ENCODE results near the gene OSGEPL1. TPM values are rescaled to one million over a fixed set of nuclear protein-coding genes. Genes with fewer than 3 reads are reported as not detected.

OSGEPL1 gene
- total and polyA plus RNA-seq, 2 experiments from 2014 or later: 6.5 to 7.5 TPM

DNA sequence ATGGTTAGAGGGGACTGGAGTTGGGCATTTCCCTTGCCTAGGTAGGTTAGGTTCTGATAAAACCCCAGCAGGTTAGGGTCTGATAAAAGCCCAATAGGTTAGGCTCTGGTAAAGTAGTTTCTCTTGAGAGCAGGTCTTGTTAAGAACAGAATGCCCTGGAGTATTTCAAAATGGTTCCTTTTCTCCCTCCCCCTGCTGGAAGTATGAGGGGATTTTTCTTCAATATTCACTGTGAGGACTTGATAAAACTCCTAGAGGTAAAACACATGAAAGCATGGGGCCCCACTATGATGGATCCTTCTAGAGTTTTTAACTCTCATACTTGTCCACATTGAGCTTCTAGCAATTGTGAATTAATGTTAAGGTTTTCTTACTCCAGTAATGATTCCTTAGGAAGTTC is 60.5 kb downstream of the OSGEPL1 start:
- H3K36me3 ChIP-seq (ENCODE audit: low read depth): no peaks in the 10 kb centered on the region
- no peak overlapping the region for H2AFZ ChIP-seq
- in situ Hi-C loops (cut with MboI): no loop called here

DNA sequence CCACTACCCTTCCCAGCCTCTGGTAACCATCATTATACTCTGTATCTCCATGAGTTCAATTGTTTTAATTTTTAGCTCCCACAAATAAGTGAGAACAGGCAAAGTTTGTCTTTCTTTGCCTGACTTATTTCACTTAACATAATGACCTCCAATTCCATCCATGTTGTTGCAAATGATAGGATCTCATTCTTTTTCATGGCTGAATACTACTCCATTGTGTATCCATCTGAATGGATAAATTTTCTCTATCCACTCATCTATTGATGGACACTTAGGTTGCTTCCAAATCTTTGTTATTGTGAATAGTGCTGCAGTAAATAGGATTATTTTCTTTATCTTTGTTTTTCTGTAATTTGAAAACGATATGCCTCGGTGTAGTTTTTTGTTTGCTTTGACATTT is 61.9 kb downstream of the OSGEPL1 start:
- H3K36me3 ChIP-seq (ENCODE audit: low read depth): no peaks in the 10 kb centered on the region
- in situ Hi-C loops (cut with MboI): no loop called here
- no peaks in the 10 kb centered on the region for H3K27me3 ChIP-seq (replicated peaks; ENCODE audit: insufficient read depth)
- no peak overlapping the region for H3K9ac ChIP-seq
- H2AFZ ChIP-seq: no peak overlapping the region
- DNase-seq: no peak
- H4K20me1 ChIP-seq (ENCODE audit: insufficient read depth): no peaks in the 10 kb centered on the region
- no peaks in the 10 kb centered on the region for H3K79me2 ChIP-seq (ENCODE audit: insufficient read depth)
- H3K4me2 ChIP-seq (ENCODE audit: unreplicated experiment): no peak overlapping the region
- no peak overlapping the region for H3K4me3 ChIP-seq
- H3K27ac ChIP-seq: no peak overlapping the region
- 0 out of 2 replicates have a peak, but pooled peaks cover 11% of the 10 kb centered on the region for H3F3A ChIP-seq (ENCODE audit: insufficient read depth)
- no peaks in the 10 kb centered on the region for H3K9me2 ChIP-seq (ENCODE audit: insufficient read depth)
- 47 to 48% methylated on average over 2 of the region's 2 CpGs for WGBS, 2 experiments (ENCODE audit: low coverage in 1 of 2, low lambda C conversion rate in 2 of 2, missing lambda C conversion rate in 2 of 2)
- H3K4me1 ChIP-seq (ENCODE audit: insufficient read depth): 0 out of 2 replicates have a peak, but pooled peaks cover 4% of the 10 kb centered on the region
- no peak for TF ChIP-seq EZH2 (IDR thresholded peaks at IDR 0.05; ENCODE audit: insufficient read depth, poor library complexity, severe bottlenecking)
- no peak for TF ChIP-seq EZH2phosphoT487 (IDR thresholded peaks at IDR 0.05; ENCODE audit: insufficient read depth, low read depth)
- H3K9me3 ChIP-seq (ENCODE audit: low read depth): no peaks in the 10 kb centered on the region

More for the DNA sequence above, 60.5 kb downstream of the OSGEPL1 start:
- H3K9me2 ChIP-seq (ENCODE audit: insufficient read depth): no peaks in the 10 kb centered on the region
- no peaks in the 10 kb centered on the region for H3K9me3 ChIP-seq (ENCODE audit: low read depth)
- DNase-seq: peak; percentile 3
- H3K27ac ChIP-seq: no peak overlapping the region
- 0 out of 2 replicates have a peak, but pooled peaks cover 6% of the 10 kb centered on the region for H3F3A ChIP-seq (ENCODE audit: insufficient read depth)
- no peaks in the 10 kb centered on the region for H3K27me3 ChIP-seq (replicated peaks; ENCODE audit: insufficient read depth)
- TF ChIP-seq EZH2 (IDR thresholded peaks at IDR 0.05; ENCODE audit: insufficient read depth, poor library complexity, severe bottlenecking): no peak
- no peak overlapping the region for H3K9ac ChIP-seq
- no peak overlapping the region for H3K4me3 ChIP-seq
- 0 out of 2 replicates have a peak, but pooled peaks cover 4% of the 10 kb centered on the region for H3K4me1 ChIP-seq (ENCODE audit: insufficient read depth)
- no peaks in the 10 kb centered on the region for H3K79me2 ChIP-seq (ENCODE audit: insufficient read depth)
- no peaks in the 10 kb centered on the region for H4K20me1 ChIP-seq (ENCODE audit: insufficient read depth)
- no peak overlapping the region for H3K4me2 ChIP-seq (ENCODE audit: unreplicated experiment)

DNA sequence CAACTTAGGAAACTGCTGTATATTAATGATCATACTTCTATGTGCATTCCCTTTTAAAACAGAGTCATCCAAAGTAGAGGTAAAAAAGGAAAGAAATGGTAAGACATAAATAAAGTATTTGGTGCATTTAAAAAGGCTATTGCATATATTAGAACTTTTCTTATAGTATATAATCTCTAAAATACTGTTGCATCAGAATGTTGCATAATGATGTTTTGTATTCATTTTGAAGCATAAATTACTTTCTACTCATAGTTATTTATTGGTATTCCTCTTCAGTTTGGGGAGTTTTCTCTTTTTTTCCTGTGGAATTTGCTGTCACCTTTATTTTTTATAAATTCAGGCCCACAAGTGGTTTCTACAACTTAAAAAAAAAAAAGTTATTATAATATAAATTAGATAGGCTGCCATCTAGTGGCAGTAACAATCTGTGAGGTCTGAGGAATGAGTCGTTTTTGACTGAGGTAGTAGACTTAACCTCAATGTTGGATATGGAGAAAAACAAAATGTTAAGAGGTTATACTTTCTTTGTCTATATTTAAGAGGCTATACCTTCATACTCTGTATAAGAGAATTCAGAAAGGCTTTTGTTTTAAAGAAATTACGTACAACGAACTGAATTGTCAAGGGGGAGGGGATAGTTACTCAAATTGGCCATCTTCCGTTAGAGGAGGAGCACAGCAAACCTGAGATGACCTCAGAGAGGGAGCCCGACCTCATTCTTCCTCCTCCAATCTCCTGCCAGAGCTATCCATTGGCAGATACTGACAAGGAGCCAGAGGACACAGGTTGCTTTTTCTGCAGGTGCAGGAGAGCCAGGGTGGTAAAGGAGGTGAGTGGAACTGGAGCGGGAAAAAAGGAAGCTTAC is 64.3 kb downstream of the OSGEPL1 start:
- H3K27ac ChIP-seq: no peak overlapping the region
- no peak overlapping the region for H3K4me2 ChIP-seq (ENCODE audit: unreplicated experiment)
- no peak overlapping the region for H3K4me3 ChIP-seq
- H3F3A ChIP-seq (ENCODE audit: insufficient read depth): 0 out of 2 replicates have a peak, but pooled peaks cover 11% of the 10 kb centered on the region
- TF ChIP-seq EZH2 (IDR thresholded peaks at IDR 0.05; ENCODE audit: insufficient read depth, poor library complexity, severe bottlenecking) (no peak), EZH2phosphoT487 (IDR thresholded peaks at IDR 0.05; ENCODE audit: insufficient read depth, low read depth) (no peak)
- H3K9ac ChIP-seq: 0 out of 2 replicates have a peak overlapping the region, but pooled peaks have one; percentile 8
- no peaks in the 10 kb centered on the region for H4K20me1 ChIP-seq (ENCODE audit: insufficient read depth)
- peak overlapping the region; percentile 51 for H2AFZ ChIP-seq
- H3K9me3 ChIP-seq (ENCODE audit: low read depth): no peaks in the 10 kb centered on the region
- WGBS, 2 experiments (ENCODE audit: low coverage in 1 of 2, low lambda C conversion rate in 2 of 2, missing lambda C conversion rate in 2 of 2): 25 to 31% methylated on average over 6 of the region's 6 CpGs
- in situ Hi-C loops (cut with MboI): no loop called here
- 0 out of 2 replicates have a peak, but pooled peaks cover 4% of the 10 kb centered on the region for H3K4me1 ChIP-seq (ENCODE audit: insufficient read depth)
- H3K27me3 ChIP-seq (replicated peaks; ENCODE audit: insufficient read depth): no peaks in the 10 kb centered on the region
- H3K36me3 ChIP-seq (ENCODE audit: low read depth): no peaks in the 10 kb centered on the region
- no peaks in the 10 kb centered on the region for H3K9me2 ChIP-seq (ENCODE audit: insufficient read depth)
- peak; percentile 77 for DNase-seq
- H3K79me2 ChIP-seq (ENCODE audit: insufficient read depth): no peaks in the 10 kb centered on the region

Other genes starting within 250 kb of the OSGEPL1 start
- gene SLC40A1, start 182.0 kb downstream of the OSGEPL1 start, total RNA-seq (2014; rRNA removed; shearing (Covaris generic)): 0.25 TPM in 1 of 2 replicates, not detected in the other
- 0.15 and 0.28 TPM in 2 replicates for gene SLC40A1, start 182.0 kb downstream of the OSGEPL1 start, polyA plus RNA-seq (2016; fragmentation: Nextera tagmentation; extraction: Ambion mirVana)
- 63.4 and 67.7 TPM in 2 replicates for gene ASNSD1, start 101.3 kb downstream of the OSGEPL1 start, total RNA-seq (2014; rRNA removed; shearing (Covaris generic))
- gene ASNSD1, start 101.3 kb downstream of the OSGEPL1 start, polyA plus RNA-seq (2016; fragmentation: Nextera tagmentation; extraction: Ambion mirVana): 54.4 and 61.7 TPM in 2 replicates
- 2.3 and 3.4 TPM in 2 replicates for gene ANKAR, start 88.1 kb downstream of the OSGEPL1 start, total RNA-seq (2014; rRNA removed; shearing (Covaris generic))
- gene ANKAR, start 88.1 kb downstream of the OSGEPL1 start, polyA plus RNA-seq (2016; fragmentation: Nextera tagmentation; extraction: Ambion mirVana): 3.1 and 3.8 TPM in 2 replicates
- 71.3 and 74.2 TPM in 2 replicates for gene ORMDL1, start 21.5 kb upstream of the OSGEPL1 start, total RNA-seq (2014; rRNA removed; shearing (Covaris generic))
- 133 and 150 TPM in 2 replicates for gene ORMDL1, start 21.5 kb upstream of the OSGEPL1 start, polyA plus RNA-seq (2016; fragmentation: Nextera tagmentation; extraction: Ambion mirVana)
- gene PMS1, start 21.7 kb upstream of the OSGEPL1 start, total RNA-seq (2014; rRNA removed; shearing (Covaris generic)): 18.2 and 18.7 TPM in 2 replicates
- 22.2 and 22.3 TPM in 2 replicates for gene PMS1, start 21.7 kb upstream of the OSGEPL1 start, polyA plus RNA-seq (2016; fragmentation: Nextera tagmentation; extraction: Ambion mirVana)